ENCODE measurements around the gene OSBPL6. TPM values are rescaled to one million over a fixed set of nuclear protein-coding genes. Genes with fewer than 3 reads are reported as not detected.

Gene OSBPL6
- total and polyA plus RNA-seq, 9 of the 15 experiments (the other 6 are each of a cell fraction or from before 2014, with no cell fraction given) = 3.4 to 12.7 (median 9.3) TPM

- TF ChIP-seq MBD2 (IDR thresholded peaks at IDR 0.05; ENCODE audit: borderline replicate concordance, low read depth) (no peak), NR3C1 (CRISPR knock-in tag; IDR thresholded peaks at IDR 0.05) (no peak), PHB2 (IDR thresholded peaks at IDR 0.05; ENCODE audit: low read depth) (no peak), RAD51 (IDR thresholded peaks at IDR 0.05; ENCODE audit: borderline replicate concordance, low read depth) (0 out of 2 replicates have a peak, but pooled peaks have one; percentile 7), PCBP2 (IDR thresholded peaks at IDR 0.05; ENCODE audit: low read depth, low read length, poor library complexity, severe bottlenecking) (no peak), RBM39 (optimal IDR thresholded peaks at IDR 0.05; ENCODE audit: low read depth, low read length) (no peak), THRAP3 (IDR thresholded peaks at IDR 0.05; ENCODE audit: borderline replicate concordance) (no peak), ZKSCAN3 (CRISPR knock-in tag; IDR thresholded peaks at IDR 0.05) (no peak), PHB (CRISPR knock-in tag; IDR thresholded peaks at IDR 0.05) (no peak), TCF3 (CRISPR knock-in tag; IDR thresholded peaks at IDR 0.05) (no peak), THAP12 (CRISPR knock-in tag; IDR thresholded peaks at IDR 0.05) (no peak), ZNF766 (CRISPR knock-in tag; conservative IDR thresholded peaks at IDR 0.05) (no peak), E2F3 (CRISPR knock-in tag; IDR thresholded peaks at IDR 0.05) (no peak), U2AF2 (optimal IDR thresholded peaks at IDR 0.05; ENCODE audit: low read depth, low read length) (no peak), ZBTB1 (CRISPR knock-in tag; IDR thresholded peaks at IDR 0.05; ENCODE audit: borderline replicate concordance, low read depth) (no peak), BMI1 (IDR thresholded peaks at IDR 0.05; ENCODE audit: low read length) (no peak), ZNF316 (IDR thresholded peaks at IDR 0.05) (peak; percentile 20; the same call in 1 of the 2 replicates), CREB1 (IDR thresholded peaks at IDR 0.05) (peak; percentile 60), CREB1 (CRISPR knock-in tag; IDR thresholded peaks at IDR 0.05) (peak; percentile 74; the same call in 1 of the 2 replicates), ZNF764 (CRISPR knock-in tag; IDR thresholded peaks at IDR 0.05; ENCODE audit: low read depth) (no peak), PML (IDR thresholded peaks at IDR 0.05; ENCODE audit: low read length) (no peak), STAT6 (CRISPR knock-in tag; IDR thresholded peaks at IDR 0.05) (no peak), CREM (IDR thresholded peaks at IDR 0.05; ENCODE audit: low read depth) (peak; percentile 85), TCF7L2 (IDR thresholded peaks at IDR 0.05; ENCODE audit: low read depth, low read length) (no peak), HDAC3 (IDR thresholded peaks at IDR 0.05; ENCODE audit: borderline replicate concordance, partially characterized antibody) (no peak), NELFE (IDR thresholded peaks at IDR 0.05; ENCODE audit: insufficient read depth, insufficient read length) (no peak)
These were observed 47.7 kb downstream of the OSBPL6 start (continued) for GRCh38 chr2:178241844-178242551.
